ENCODE data around the gene NEK4.
"Not testable (repeated sequence)": the region's sequence is repeated elsewhere in the genome, so short reads cannot be mapped to it uniquely, and the experiment has no call there.

Gene NEK4

GRCh38 chr3:52695798-52696671 lies 74.7 kb downstream of the NEK4 start:
- DNase-seq, result no peak

GRCh38 chr3:52694528-52695189 lies 76.1 kb downstream of the NEK4 start:
- no peak for DNase-seq

GRCh38 chr3:52693071-52693470 lies 77.7 kb downstream of the NEK4 start:
- DNase-seq, result no peak

GRCh38 chr3:52690560-52690959 lies 80.2 kb downstream of the NEK4 start:
- no peak for DNase-seq

- no peak for DNase-seq
Measured at GRCh38 chr3:52689151-52689550, 81.6 kb downstream of the NEK4 start.

- no peak for DNase-seq
Measured at GRCh38 chr3:52688266-52688665, 82.5 kb downstream of the NEK4 start.

GRCh38 chr3:52685709-52686691 lies 84.7 kb downstream of the NEK4 start, which contains the start of the genes GNL3 and PBRM1:
Gene GNL3 (plus strand): TSS chr3:52686032. CDS start chr3:52686093, 61 bp downstream.
Gene PBRM1 (minus strand): TSS chr3:52685913.
- DNase-seq, result peak; percentile 95

GRCh38 chr3:52685285-52685708 lies 85.4 kb downstream of the NEK4 start:
- peak; percentile 92 for DNase-seq

- DNase-seq, result no peak
Measured at GRCh38 chr3:52684184-52684583, 86.6 kb downstream of the NEK4 start.

- no peak for DNase-seq
Measured at GRCh38 chr3:52683611-52684010, 87.1 kb downstream of the NEK4 start.

- peak; percentile 57 for DNase-seq
Measured at GRCh38 chr3:52682016-52682415, 88.7 kb downstream of the NEK4 start.

GRCh38 chr3:52681596-52681995 lies 89.1 kb downstream of the NEK4 start:
- DNase-seq, result no peak

GRCh38 chr3:52679811-52680210 lies 90.9 kb downstream of the NEK4 start:
- DNase-seq, result no peak

- DNase-seq, result no peak
Measured at GRCh38 chr3:52679199-52679538, 91.6 kb downstream of the NEK4 start.

- DNase-seq, result no peak
Measured at GRCh38 chr3:52678265-52679198, 92.2 kb downstream of the NEK4 start.

- not testable (repeated sequence) for DNase-seq
Measured at GRCh38 chr3:52676201-52676600, 94.5 kb downstream of the NEK4 start.

- DNase-seq, result no peak
Measured at GRCh38 chr3:52671676-52672075, 99.1 kb downstream of the NEK4 start.

- DNase-seq, result peak; percentile 62
Measured at GRCh38 chr3:52670621-52671521, 99.9 kb downstream of the NEK4 start.

GRCh38 chr3:52663098-52663497 lies 107.6 kb downstream of the NEK4 start:
- no peak for DNase-seq

GRCh38 chr3:52660046-52660445 lies 110.7 kb downstream of the NEK4 start:
- no peak for DNase-seq

All from stimulated activated CD4-positive, alpha-beta T cell treated with anti-CD3 and anti-CD28 coated beads, Interleukin-15, amount 100 ng/mL, for 24 hours (primary cell).